Endothelial cell of umbilical vein (primary cell): ENCODE measurements around the gene MTRF1L. TPM values are rescaled to one million over a fixed set of nuclear protein-coding genes. Genes with fewer than 3 reads are reported as not detected.

Source experiments
- BruUV-seq: library from RNA; stranded (reverse); fragments of 400-500 nt; replicated peaks from 2 replicates; lab custom pipeline; 2021; lab: Mats Ljungman, UMichigan
- CTCF ChIA-PET: fragments of 300-600, 350-600 bp; sonication (Branson Sonifier 250); formaldehyde crosslinking; loops from one replicate; lab custom pipeline; 2021; ENCODE audit warnings: antibody characterized with exemption, inconsistent platforms; lab: Charles Lee
- POLR2A ChIA-PET: fragments of 300-600, 350-600 bp; sonication (Branson Sonifier 250); formaldehyde crosslinking; loops from one replicate; lab custom pipeline; 2021; ENCODE audit warnings: antibody characterized with exemption, inconsistent platforms; lab: Charles Lee
- DNase-seq: peaks from one replicate; pipeline ENCODE4 v3.0.0-alpha.2; 2011; ENCODE audit warnings: low read depth, low spot score
- FAIRE-seq: peaks from 2 replicates; lab custom pipeline; 2011; peaks lifted over from hg19 to GRCh38; lab: Jason Lieb, UNC
- H2AFZ ChIP-seq: 2 replicates; pipeline ENCODE4 v1.6.0; 2012; ENCODE audit warnings: low read depth, low read length, control low read depth, inconsistent platforms
- H3K27ac ChIP-seq: 2 replicates; pipeline ENCODE4 v1.5.1; 2011; ENCODE audit warnings: low read depth, mild to moderate bottlenecking, control low read depth, low read length, moderate library complexity; ENCODE audit not compliant: insufficient read depth
- H3K27me3 ChIP-seq, 2 experiments: 2 replicates each; pipeline versions ENCODE4 v1.6.0 to v1.6.1; 2011; ENCODE audit warnings: low read length in 2 of 2, mixed read lengths in 1 of 2; ENCODE audit not compliant: control insufficient read depth in 2 of 2, insufficient read depth in 2 of 2
- H3K36me3 ChIP-seq, 2 experiments: 2 replicates in 1 of 2; 3 replicates in 1 of 2; pipeline ENCODE4 v1.5.1; 2011; ENCODE audit warnings: low read length in 2 of 2, mild to moderate bottlenecking in 1 of 2, moderate library complexity in 1 of 2; ENCODE audit not compliant: control insufficient read depth in 2 of 2, insufficient read depth in 2 of 2; ENCODE audit errors: extremely low read depth in 1 of 2
- H3K4me1 ChIP-seq: 3 replicates; pipeline ENCODE4 v1.5.1; 2011; ENCODE audit warnings: mild to moderate bottlenecking, low read length; ENCODE audit not compliant: control insufficient read depth, insufficient read depth; ENCODE audit errors: extremely low read depth
- H3K4me2 ChIP-seq: 2 replicates; pipeline ENCODE4 v1.6.1; 2011; ENCODE audit warnings: low read length, control low read depth, mixed read lengths; ENCODE audit not compliant: insufficient read depth
- H3K4me3 ChIP-seq, 3 experiments: fragments of 200-600 bp in 1 of 3; sonication (generic), shearing (Covaris generic) in 1 of 3; replicated peaks in 1 of 3; 2 replicates each; pipeline ENCODE4 v1.5.1; 2011 to 2016; ENCODE audit warnings: control low read depth in 3 of 3, low read length in 3 of 3, mild to moderate bottlenecking in 2 of 3, inconsistent platforms in 1 of 3, low read depth in 1 of 3, moderate library complexity in 1 of 3; ENCODE audit not compliant: insufficient read depth in 1 of 3
- H3K79me2 ChIP-seq: 2 replicates; pipeline ENCODE4 v1.6.0; 2012; ENCODE audit warnings: low read length, inconsistent platforms; ENCODE audit not compliant: control insufficient read depth, insufficient read depth
- H3K9ac ChIP-seq: replicated peaks from 2 replicates; pipeline ENCODE3; 2011; ENCODE audit warnings: low read length, control low read depth; ENCODE audit not compliant: insufficient read depth; ENCODE audit errors: extremely low read depth
- H3K9me1 ChIP-seq: replicated peaks from 3 replicates; pipeline ENCODE4 v1.6.0; 2011; ENCODE audit warnings: mild to moderate bottlenecking, low read length; ENCODE audit not compliant: control insufficient read depth, insufficient read depth; ENCODE audit errors: extremely low read depth
- H3K9me3 ChIP-seq: replicated peaks from 2 replicates; pipeline ENCODE4 v1.5.1; 2012; ENCODE audit warnings: low read length, inconsistent platforms; ENCODE audit not compliant: control insufficient read depth, insufficient read depth
- H4K20me1 ChIP-seq: replicated peaks from 2 replicates; pipeline ENCODE3; 2011; ENCODE audit warnings: mild to moderate bottlenecking, low read length; ENCODE audit not compliant: control insufficient read depth, insufficient read depth; ENCODE audit errors: extremely low read depth
- CTCF ChIP-seq, 2 donors: IDR thresholded peaks; 1 replicate in 1 of 2; 2 replicates in 1 of 2; pipeline ENCODE4 v1.5.1; 2011; ENCODE audit warnings: low read length in 2 of 2, mild to moderate bottlenecking in 2 of 2, moderate library complexity in 2 of 2, control low read depth in 1 of 2, inconsistent platforms in 1 of 2, low read depth in 1 of 2; ENCODE audit not compliant: insufficient read depth in 1 of 2; ENCODE audit errors: extremely low read depth in 1 of 2
- FOS ChIP-seq: IDR thresholded peaks from 2 replicates; pipeline ENCODE4 v1.6.1; 2011; ENCODE audit warnings: mild to moderate bottlenecking, low read length, moderate library complexity, borderline replicate concordance; ENCODE audit not compliant: insufficient read depth
- GATA2 ChIP-seq: IDR thresholded peaks from 2 replicates; pipeline ENCODE4 v1.7.0; 2011; ENCODE audit warnings: low read depth, mild to moderate bottlenecking, moderate library complexity, mixed read lengths, low read length; ENCODE audit not compliant: insufficient read length, insufficient read depth
- JUN ChIP-seq: IDR thresholded peaks from 2 replicates; pipeline ENCODE4 v1.6.1; 2011; ENCODE audit warnings: borderline replicate concordance, low read depth; ENCODE audit not compliant: insufficient read length, insufficient read depth
- MYC ChIP-seq: IDR thresholded peaks from one replicate; pipeline ENCODE4 v1.6.1; 2011; ENCODE audit warnings: mild to moderate bottlenecking, low read depth, low read length
- POLR2A ChIP-seq: IDR thresholded peaks from 2 replicates; pipeline ENCODE4 v1.6.1; 2012; ENCODE audit warnings: low read depth, mild to moderate bottlenecking, control low read depth, low read length
- POLR2AphosphoS5 ChIP-seq: IDR thresholded peaks from 2 replicates; pipeline ENCODE4 v1.6.1; 2012; ENCODE audit warnings: low read depth, mild to moderate bottlenecking, control low read depth, low read length, moderate library complexity; ENCODE audit not compliant: insufficient read depth
- dilution Hi-C: fragments of 300-500 bp; cut with MboI; formaldehyde crosslinking; loops from one replicate; pipeline ENCODE4 v1.15.0; 2019; ENCODE audit warnings: low sequenced_read_pairs; ENCODE audit not compliant: extremely low pct_ligation_motif_present
- intact Hi-C: fragments of 100-400 bp; cut with micrococcal nuclease; formaldehyde crosslinking; loops from one replicate; pipeline ENCODE4 v1.10.0; 2022
- polyA plus RNA-seq, 4 experiments: library from polyadenylated mRNA; depleted of rRNA in 3 of 4; stranded (reverse) in 3 of 4; unstranded in 1 of 4; fragments of >200 nt; gene quantifications; 2 replicates each; pipeline versions ENCODE4 v1.2.1 to v1.2.3, GENCODE V29; 2011 to 2012; ENCODE audit warnings: missing spikeins in 1 of 4
- total RNA-seq: library from RNA; stranded (reverse); gene quantifications from 2 replicates; pipeline ENCODE4 v1.2.3, GENCODE V29; 2021
- TF ChIP-seq, protein P1 (sequence below): IDR thresholded peaks from 2 replicates; pipeline ENCODE4 v1.6.1; 2011; ENCODE audit not compliant: insufficient read depth, insufficient read length

The MTRF1L gene
- total and polyA plus RNA-seq, 2 donors (not counting 3 experiments of a cell fraction or from before 2014, with no cell fraction given), result 6.2 to 27.5 TPM

GRCh38 chr6:152981989-152982903 lies 20.3 kb downstream of the MTRF1L start:
- no peak for TF ChIP-seq FOS
- POLR2A ChIA-PET, result interaction anchor here (1.2 kb wide), 1 partner anchor 283 kb away, joined by 3 read pairs; no protein-coding TSS in a partner anchor
- TSS peak; percentile 17 for BruUV-seq
- Histone ChIP-seq H3K4me1 (peaks cover 45% of the 10 kb centered on the region), H3K79me2 (peaks cover 74% of the 10 kb centered on the region), H3K27me3 (no peaks in the 10 kb centered on the region), H3K9me1 (no peaks in the 10 kb centered on the region), H4K20me1 (no peaks in the 10 kb centered on the region), H3K27ac (peak overlapping the region; percentile 57), H3K4me3 (peak overlapping the region; percentile 76 to 99 (median 97)), H3K4me2 (peak overlapping the region; percentile 98), H2AFZ (peak overlapping the region; percentile 38), H3K9ac (peak overlapping the region; percentile 89), H3K9me3 (no peaks in the 10 kb centered on the region), H3K36me3 (peaks cover 0 to 2% of the 10 kb centered on the region in 2 experiments)
- dilution Hi-C loops (no loop called here), intact Hi-C loops (loop anchor here (2.0 kb wide), 1 partner anchor 43 kb away; no protein-coding TSS in a partner anchor)
- DNase-seq, result no peak
- CTCF ChIA-PET, result interaction anchor here (1.2 to 1.7 kb wide), 3 partner anchors 28 to 126 kb away, joined by 3 to 6 read pairs (median 5); no protein-coding TSS in a partner anchor
- no peak for FAIRE-seq

DNA sequence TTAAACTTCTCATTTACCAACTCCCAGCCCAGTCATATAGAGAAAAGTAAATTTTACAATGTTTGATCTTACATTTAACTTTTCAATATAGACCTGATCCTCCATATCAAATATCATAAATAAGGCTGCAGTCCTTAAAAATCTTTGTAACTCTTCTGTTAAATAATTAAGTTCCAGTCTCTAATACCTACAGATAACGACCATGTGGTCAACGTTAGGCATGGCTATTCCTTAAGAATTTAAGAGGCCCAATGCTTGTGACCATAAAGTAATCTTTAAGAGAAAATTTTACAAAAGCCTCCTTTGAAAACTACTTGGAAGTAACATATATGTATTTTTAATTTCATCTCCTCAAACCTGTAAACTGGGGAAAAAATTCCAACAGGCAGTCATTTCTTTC lies 21.3 kb downstream of the MTRF1L start:
- H3K9ac ChIP-seq, result peak overlapping the region; percentile 89

More for the DNA sequence above, 21.3 kb downstream of the MTRF1L start:
- Histone ChIP-seq H4K20me1 (no peaks in the 10 kb centered on the region), H3K4me1 (peaks cover 45% of the 10 kb centered on the region), H3K4me3 (peak overlapping the region in 2 of 3 experiments; percentile 97 to 99), H3K4me2 (peak overlapping the region; percentile 98), H3K36me3 (peaks cover 0 to 4% of the 10 kb centered on the region in 2 experiments), H3K27ac (no peak overlapping the region), H3K9me1 (no peaks in the 10 kb centered on the region), H3K27me3 (no peaks in the 10 kb centered on the region), H3K79me2 (peaks cover 83% of the 10 kb centered on the region), H2AFZ (no peak overlapping the region), H3K9me3 (no peaks in the 10 kb centered on the region)
- TF ChIP-seq GATA2 (no peak), POLR2AphosphoS5 (no peak), POLR2A (no peak), CTCF (IDR thresholded peaks at IDR 0.05; ENCODE audit: extremely low read depth in 1 of 2, insufficient read depth in 1 of 2, low read depth in 1 of 2, low read length in 2 of 2) (no peak), FOS (no peak), MYC (no peak), JUN (no peak)
- TF ChIP-seq, protein P1, sequence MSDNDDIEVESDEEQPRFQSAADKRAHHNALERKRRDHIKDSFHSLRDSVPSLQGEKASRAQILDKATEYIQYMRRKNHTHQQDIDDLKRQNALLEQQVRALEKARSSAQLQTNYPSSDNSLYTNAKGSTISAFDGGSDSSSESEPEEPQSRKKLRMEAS, result no peak
- ChIA-PET CTCF (interaction anchor here (1.3 kb wide), 1 partner anchor 27 kb away, joined by 3 read pairs; no protein-coding TSS in a partner anchor), POLR2A (no interaction called here)
- intact Hi-C loops (no loop called here), dilution Hi-C loops (no loop called here)
- DNase-seq, result no peak
- no peak for FAIRE-seq
- BruUV-seq, result no TSS peak
